Natural killer cell (primary cell): Measurements from ENCODE around the gene GID8. TPM values are rescaled to one million over a fixed set of nuclear protein-coding genes. Genes with fewer than 3 reads are reported as not detected.

Source experiments
- ATAC-seq, 3 donors: fragments of 150-1000 bp in 2 of 3; fragments of 200-7000 bp in 1 of 3; cut with Tn5 transposase; 1 replicate in 1 of 3; 2 replicates in 2 of 3; pipeline ENCODE4 v1.10.0; 2021; ENCODE audit warnings: mild to moderate bottlenecking in 2 of 3, moderate library complexity in 2 of 3
- DNase-seq, 2 donors: peaks; one replicate each; pipeline versions ENCODE4 v3.0.0 to v3.0.0-alpha.2; 2013 to 2021; ENCODE audit warnings: mixed read lengths in 1 of 2
- H3K27ac ChIP-seq: one replicate; pipeline ENCODE4 v1.5.1; 2013; ENCODE audit warnings: mild to moderate bottlenecking, low read length
- H3K27me3 ChIP-seq: one replicate; pipeline ENCODE4 v1.6.1; 2013; ENCODE audit warnings: low read length; ENCODE audit not compliant: control insufficient read depth, insufficient read depth
- H3K36me3 ChIP-seq: one replicate; pipeline ENCODE4 v1.6.1; 2013; ENCODE audit warnings: low read length; ENCODE audit not compliant: control insufficient read depth, insufficient read depth
- H3K4me1 ChIP-seq: one replicate; pipeline ENCODE4 v1.6.1; 2013; ENCODE audit warnings: low read length; ENCODE audit not compliant: control insufficient read depth, insufficient read depth
- H3K4me3 ChIP-seq: one replicate; pipeline ENCODE4 v1.5.1; 2013; ENCODE audit warnings: low read length
- H3K9me3 ChIP-seq: one replicate; pipeline ENCODE4 v1.6.1; 2013; ENCODE audit warnings: low read length; ENCODE audit not compliant: control insufficient read depth, insufficient read depth
- H3K27ac Mint-ChIP-seq, 2 donors: one replicate each; pipeline ENCODE4 v1.8.0; 2022; ENCODE audit warnings: mild to moderate bottlenecking in 2 of 2, mixed read lengths in 2 of 2, moderate library complexity in 1 of 2
- H3K27me3 Mint-ChIP-seq, 2 donors: one replicate each; pipeline ENCODE4 v1.8.0; 2022; ENCODE audit warnings: low read depth in 2 of 2, mixed read lengths in 2 of 2
- H3K36me3 Mint-ChIP-seq: one replicate; pipeline ENCODE4 v1.8.0; 2022; ENCODE audit warnings: mixed read lengths
- H3K4me1 Mint-ChIP-seq, 2 donors: one replicate each; pipeline ENCODE4 v1.8.0; 2022; ENCODE audit warnings: mixed read lengths in 2 of 2
- H3K4me3 Mint-ChIP-seq: one replicate; pipeline ENCODE4 v1.8.0; 2022; ENCODE audit warnings: mild to moderate bottlenecking, moderate library complexity, mixed read lengths
- H3K9me3 Mint-ChIP-seq, 2 donors: one replicate each; pipeline ENCODE4 v1.8.0; 2022; ENCODE audit warnings: mixed read lengths in 2 of 2
- CTCF ChIP-seq: fragments of 200-600 bp; IDR thresholded peaks from one replicate; pipeline ENCODE4 v1.8.0; 2022; ENCODE audit warnings: antibody characterized with exemption
- WGBS: methylation state at CpG from one replicate; pipeline ENCODE4 v1.1.7; 2013; ENCODE audit warnings: missing lambda C conversion rate; ENCODE audit not compliant: insufficient coverage; 5-methylcytosine and 5-hydroxymethylcytosine counted together
- intact Hi-C: fragments of 100-400 bp; cut with micrococcal nuclease; formaldehyde crosslinking; loops from one replicate; pipeline ENCODE4 v1.14.2; 2022
- total RNA-seq, 4 donors: library from RNA; stranded (reverse); fragments of 120-200 nt in 1 of 4; gene quantifications; one replicate each; pipeline versions ENCODE4 v1.2.3 to v1.2.4, GENCODE V29; 2013 to 2022

GID8 gene
- total RNA-seq, 3 donors from 2014 or later (not counting 1 experiment from before 2014, with no cell fraction given) = 45.1 to 60.1 (median 53.1) TPM

DNA sequence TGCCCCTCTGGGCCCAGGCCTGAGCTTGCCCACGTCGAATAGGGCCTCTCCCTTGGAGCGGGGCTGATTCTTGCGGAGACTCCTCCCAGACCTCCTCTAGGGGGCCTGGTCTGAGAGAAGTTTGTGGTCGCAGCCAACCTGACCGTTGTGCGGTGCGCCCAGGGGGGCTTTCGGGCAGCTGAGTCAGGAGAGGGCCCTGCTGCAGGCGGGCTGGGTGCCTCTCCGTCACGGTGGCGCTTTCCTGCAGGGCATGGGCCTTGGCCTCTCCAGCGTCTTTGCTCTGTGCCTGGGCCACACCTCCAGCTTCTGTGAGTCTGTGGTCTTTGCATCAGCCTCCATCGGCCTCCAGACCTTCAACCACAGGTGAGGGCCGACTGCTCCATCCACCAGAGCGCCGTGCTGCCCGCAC, 27.4 kb downstream of the GID8 start:
- Mint-ChIP-seq H3K27ac (no peak overlapping the region), H3K4me3 (no peak overlapping the region), H3K4me1 (no peaks in the 10 kb centered on the region), H3K9me3 (no peaks in the 10 kb centered on the region), H3K36me3 (no peaks in the 10 kb centered on the region), H3K27me3 (no peaks in the 10 kb centered on the region)
- intact Hi-C loops = no loop called here
- DNase-seq = no peak
- no peak for ATAC-seq
- Histone ChIP-seq H3K4me3 (no peak overlapping the region), H3K4me1 (peaks cover under 1% of the 10 kb centered on the region), H3K9me3 (no peaks in the 10 kb centered on the region), H3K27ac (no peak overlapping the region), H3K27me3 (no peaks in the 10 kb centered on the region), H3K36me3 (peaks cover 6% of the 10 kb centered on the region)
- no peak for TF ChIP-seq CTCF
- WGBS = 81% methylated on average over 19 of the region's 19 CpGs

DNA sequence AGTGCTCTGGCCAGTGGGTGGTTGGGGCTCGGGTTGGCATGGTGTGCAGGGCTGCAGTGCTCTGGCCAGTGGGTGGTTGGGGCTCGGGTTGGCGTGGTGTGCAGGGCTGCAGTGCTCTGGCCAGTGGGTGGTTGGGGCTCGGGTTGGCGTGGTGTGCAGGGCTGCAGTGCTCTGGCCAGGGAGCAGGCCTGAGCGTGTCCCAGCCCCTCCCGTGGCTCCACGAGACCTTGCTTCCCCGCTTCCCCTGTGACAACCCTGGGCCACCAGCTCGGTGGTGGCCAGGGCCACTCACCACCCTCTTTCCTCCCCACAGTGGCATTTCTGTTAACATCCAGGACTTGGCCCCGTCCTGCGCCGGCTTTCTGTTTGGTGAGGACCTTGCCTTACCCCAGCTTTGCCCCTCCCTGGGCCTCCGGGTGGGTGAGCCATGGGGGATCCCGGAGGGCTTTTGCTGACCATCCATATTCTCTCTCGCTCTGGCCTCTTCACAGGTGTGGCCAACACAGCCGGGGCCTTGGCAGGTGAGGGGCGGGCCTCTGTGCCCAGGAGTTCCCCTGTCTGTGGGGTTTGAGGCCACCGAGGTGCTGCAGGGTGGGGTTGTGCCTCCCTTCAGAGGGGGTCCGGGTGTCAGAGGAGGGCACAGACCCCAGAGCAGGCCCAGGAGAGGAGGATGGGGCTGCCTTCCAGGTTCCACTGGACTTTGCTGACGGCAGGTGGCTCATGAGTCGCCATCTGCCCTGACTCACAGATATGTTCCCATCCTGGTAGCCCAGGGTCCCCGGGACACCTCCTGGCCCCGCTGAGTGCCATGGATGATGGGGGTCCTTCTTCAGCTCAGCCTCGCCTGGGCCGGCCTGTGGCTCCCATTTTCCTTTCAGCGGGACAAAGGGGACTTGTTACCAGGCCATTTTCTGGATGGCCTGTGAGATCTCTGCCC, 28.5 kb downstream of the GID8 start:
- no peaks in the 10 kb centered on the region for H3K4me1 ChIP-seq
- no peak for TF ChIP-seq CTCF
- Mint-ChIP-seq H3K27me3 (peaks cover 3 to 4% of the 10 kb centered on the region in 2 donors), H3K4me1 (peaks cover 0 to 2% of the 10 kb centered on the region in 2 donors), H3K9me3 (no peaks in the 10 kb centered on the region), H3K36me3 (no peaks in the 10 kb centered on the region), H3K4me3 (no peak overlapping the region), H3K27ac (no peak overlapping the region)
- no peaks in the 10 kb centered on the region for H3K9me3 ChIP-seq
- H3K27me3 ChIP-seq = peaks cover 2% of the 10 kb centered on the region
- H3K27ac ChIP-seq = no peak overlapping the region
- ATAC-seq (no peak), DNase-seq (no peak)
- H3K36me3 ChIP-seq = peaks cover 6% of the 10 kb centered on the region
- intact Hi-C loops = no loop called here
- WGBS = 90% methylated on average over 26 of the region's 27 CpGs
- H3K4me3 ChIP-seq = no peak overlapping the region

DNA sequence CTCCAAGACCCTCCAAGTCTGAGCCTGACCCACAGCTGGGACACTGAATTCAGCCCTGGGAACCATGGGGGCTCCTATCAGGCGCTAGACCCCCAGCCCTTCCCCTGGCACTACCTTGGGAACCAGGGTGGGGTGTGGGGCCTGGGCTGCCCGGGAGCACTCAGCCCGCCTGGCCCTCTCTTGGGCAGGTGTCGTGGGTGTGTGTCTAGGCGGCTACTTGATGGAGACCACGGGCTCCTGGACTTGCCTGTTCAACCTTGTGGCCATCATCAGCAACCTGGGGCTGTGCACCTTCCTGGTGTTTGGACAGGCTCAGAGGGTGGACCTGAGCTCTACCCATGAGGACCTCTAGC, 29.2 kb downstream of the GID8 start:
- no peak overlapping the region for H3K27ac Mint-ChIP-seq
- H3K4me1 ChIP-seq = peaks cover 1% of the 10 kb centered on the region
- peaks cover 6% of the 10 kb centered on the region for H3K36me3 ChIP-seq
- no peak overlapping the region for H3K4me3 ChIP-seq
- no peak overlapping the region for H3K4me3 Mint-ChIP-seq
- H3K27me3 ChIP-seq = peaks cover 5% of the 10 kb centered on the region
- no peaks in the 10 kb centered on the region for H3K9me3 Mint-ChIP-seq
- peaks cover 5 to 9% of the 10 kb centered on the region in 2 donors for H3K4me1 Mint-ChIP-seq
- intact Hi-C loops = no loop called here
- H3K36me3 Mint-ChIP-seq = no peaks in the 10 kb centered on the region
- no peak for TF ChIP-seq CTCF
- ATAC-seq (no peak), DNase-seq (no peak)
- H3K27me3 Mint-ChIP-seq = peaks cover 10% of the 10 kb centered on the region in 2 donors
- no peaks in the 10 kb centered on the region for H3K9me3 ChIP-seq
- WGBS = 97% methylated on average over 6 of the region's 6 CpGs
- no peak overlapping the region for H3K27ac ChIP-seq
